AG04450 (cell line): ENCODE data around the gene PPP1R26. TPM values are rescaled to one million over a fixed set of nuclear protein-coding genes. Genes with fewer than 3 reads are reported as not detected.
"Not testable (repeated sequence)": the region's sequence is repeated elsewhere in the genome, so short reads cannot be mapped to it uniquely, and the experiment has no call there.

Experiments
- CTCF ChIA-PET: fragments of 300-600, 350-600 bp; formaldehyde crosslinking; extraction: SDS; loops from one replicate; lab custom pipeline; 2022; ENCODE audit warnings: antibody characterized with exemption, inconsistent platforms; lab: Charles Lee
- POLR2A ChIA-PET: fragments of 350-600 bp; formaldehyde crosslinking; extraction: SDS; loops from one replicate; lab custom pipeline; 2021; ENCODE audit warnings: antibody characterized with exemption, inconsistent platforms; lab: Yijun Ruan, JAX
- DNase-seq: peaks from one replicate; pipeline ENCODE4 v3.0.0-alpha.2; 2011; ENCODE audit warnings: low read depth, low spot score
- H3K27ac ChIP-seq: one replicate; pipeline ENCODE4 v1.5.1; 2012; ENCODE audit warnings: low read depth, low read length, control low read depth
- H3K27me3 ChIP-seq: one replicate; pipeline ENCODE4 v1.6.0; 2012; ENCODE audit warnings: low read length; ENCODE audit not compliant: control insufficient read depth, insufficient read depth
- H3K4me3 ChIP-seq: 2 replicates; pipeline ENCODE4 v1.5.1; 2011; ENCODE audit warnings: mild to moderate bottlenecking, low read depth, low read length, control low read depth
- H3K9me3 ChIP-seq: 2 replicates; pipeline ENCODE4 v1.5.1; 2012; ENCODE audit warnings: low read length; ENCODE audit not compliant: control insufficient read depth, insufficient read depth
- CTCF ChIP-seq: IDR thresholded peaks from 2 replicates; pipeline ENCODE4 v1.5.1; 2011; ENCODE audit warnings: low read depth, low read length, control low read depth, inconsistent platforms
- polyA plus RNA-seq: library from polyadenylated mRNA; depleted of rRNA; stranded (reverse); fragments of >200 nt; gene quantifications from 2 replicates; pipeline ENCODE4 v1.2.3, GENCODE V29; 2011

Gene PPP1R26
- polyA plus RNA-seq, 1 experiment: 3.3 TPM

GRCh38 chr9:135456436-135457104 lies 23.0 kb upstream of the PPP1R26 start:
- peaks cover 8% of the 10 kb centered on the region for H3K9me3 ChIP-seq
- no peak for TF ChIP-seq CTCF
- POLR2A ChIA-PET: no interaction called here
- H3K4me3 ChIP-seq: no peak overlapping the region
- CTCF ChIA-PET: no interaction called here
- peaks cover 22% of the 10 kb centered on the region for H3K27me3 ChIP-seq
- no peak for DNase-seq
- H3K27ac ChIP-seq: no peak overlapping the region

- DNase-seq, POLR2A ChIA-PET, H3K27ac ChIP-seq, H3K9me3 ChIP-seq, CTCF ChIA-PET, H3K4me3 ChIP-seq: not testable (repeated sequence)
- peaks cover 22% of the 10 kb centered on the region for H3K27me3 ChIP-seq
Observed at GRCh38 chr9:135458478-135458877, 21.1 kb upstream of the PPP1R26 start.

GRCh38 chr9:135461936-135462335 lies 17.6 kb upstream of the PPP1R26 start:
- peaks cover 4% of the 10 kb centered on the region; the same call in 1 of the 2 replicates for H3K9me3 ChIP-seq
- no peak overlapping the region for H3K27ac ChIP-seq
- CTCF ChIA-PET: no interaction called here
- POLR2A ChIA-PET: no interaction called here
- DNase-seq: no peak
- H3K27me3 ChIP-seq: no peaks in the 10 kb centered on the region
- no peak overlapping the region for H3K4me3 ChIP-seq
- no peak for TF ChIP-seq CTCF

- H3K27ac ChIP-seq: no peak overlapping the region
Observed at GRCh38 chr9:135463140-135463539, 16.4 kb upstream of the PPP1R26 start.

GRCh38 chr9:135464181-135464580 lies 15.4 kb upstream of the PPP1R26 start:
- no peaks in the 10 kb centered on the region for H3K27me3 ChIP-seq
- DNase-seq: no peak
- TF ChIP-seq CTCF: no peak
- no peak overlapping the region for H3K27ac ChIP-seq
- H3K9me3 ChIP-seq: peaks cover 4% of the 10 kb centered on the region; the same call in 1 of the 2 replicates
- H3K4me3 ChIP-seq: no peak overlapping the region
- POLR2A ChIA-PET: no interaction called here
- CTCF ChIA-PET: no interaction called here

More at GRCh38 chr9:135463140-135463539, 16.4 kb upstream of the PPP1R26 start:
- POLR2A ChIA-PET: no interaction called here
- no peak overlapping the region for H3K4me3 ChIP-seq
- no peak for TF ChIP-seq CTCF
- CTCF ChIA-PET: interaction anchor here (0.8 kb wide), 1 partner anchor 14 kb away, joined by 3 read pairs; no protein-coding TSS in a partner anchor
- H3K9me3 ChIP-seq: peaks cover 4% of the 10 kb centered on the region; the same call in 1 of the 2 replicates
- H3K27me3 ChIP-seq: no peaks in the 10 kb centered on the region
- DNase-seq: no peak
